Right renal cortex interstitium (tissue), 3 donors: ENCODE measurements around the gene PRR15L. TPM values are rescaled to one million over a fixed set of nuclear protein-coding genes. Genes with fewer than 3 reads are reported as not detected.

Experiments used
- DNase-seq, 3 donors: peaks; one replicate each; pipeline ENCODE4 v3.0.0-alpha.2; 2013; ENCODE audit warnings: low read depth in 3 of 3, low spot score in 2 of 3
- polyA plus RNA-seq, 3 donors: library from polyadenylated mRNA; unstranded; fragments of 120-200 nt; gene quantifications; one replicate each; pipeline ENCODE4 v1.2.1, GENCODE V29; 2013; ENCODE audit not compliant: insufficient read length in 3 of 3

PRR15L gene
- polyA plus RNA-seq, 3 donors: 22.6 to 25.9 (median 24.6) TPM

DNA sequence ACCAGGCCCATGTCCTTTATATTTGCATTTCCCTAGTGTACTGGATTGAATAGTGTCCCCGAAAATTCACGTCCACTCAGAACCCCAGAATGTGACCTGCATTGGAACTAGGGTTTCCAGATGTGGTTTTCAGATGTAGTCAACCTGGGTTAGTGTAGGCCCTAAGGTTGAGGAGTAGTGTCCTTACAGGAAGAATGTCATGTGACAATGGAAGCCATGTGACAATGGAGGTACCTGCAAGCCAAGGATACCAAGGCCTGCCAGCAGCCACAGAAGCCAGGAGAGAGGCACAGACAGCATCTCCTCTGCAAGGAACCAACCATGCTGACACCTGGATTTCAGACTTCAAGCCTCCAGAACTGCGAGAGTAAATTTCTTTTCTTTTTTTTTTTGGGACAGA is 5.2 kb upstream of the PRR15L start:
- no peak for DNase-seq

- DNase-seq: no peak
Observed at GRCh38 chr17:47961406-47961805, 3.7 kb upstream of the PRR15L start.

- no peak for DNase-seq
Observed at GRCh38 chr17:47959825-47960655, 2.4 kb upstream of the PRR15L start.

- no peak for DNase-seq
Observed at GRCh38 chr17:47956791-47957590, 692 bp downstream of the PRR15L start.

- no peak for DNase-seq
Observed at GRCh38 chr17:47955497-47956461, 1.9 kb downstream of the PRR15L start.

GRCh38 chr17:47953909-47954308 is 3.8 kb downstream of the PRR15L start:
- no peak for DNase-seq

GRCh38 chr17:47952171-47953021 is 5.3 kb downstream of the PRR15L start:
- DNase-seq: no peak

GRCh38 chr17:47950448-47950847 is 7.2 kb downstream of the PRR15L start:
- DNase-seq: no peak

DNA sequence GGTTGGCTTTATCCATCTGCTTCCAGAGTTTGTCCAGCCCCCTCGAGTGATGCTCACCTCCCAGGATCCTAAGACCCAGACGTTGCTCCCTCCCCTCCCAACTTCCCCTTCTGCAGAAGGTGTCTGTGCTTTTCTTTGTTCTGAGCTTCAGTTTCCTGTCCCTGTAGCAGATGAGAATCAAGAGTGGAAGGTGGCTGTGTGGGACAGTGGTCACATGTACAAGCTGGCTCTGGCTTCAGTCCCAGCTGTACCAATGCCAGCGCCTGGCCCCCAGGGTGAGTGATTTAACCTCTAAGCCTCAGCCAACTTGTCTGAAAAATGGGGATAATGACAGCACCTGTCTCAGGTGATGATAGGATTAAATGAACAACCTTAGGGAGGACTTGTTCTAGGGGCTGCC is 7.7 kb downstream of the PRR15L start:
- no peak for DNase-seq

- DNase-seq: no peak
Observed at GRCh38 chr17:47949197-47949759, 8.4 kb downstream of the PRR15L start.

DNA sequence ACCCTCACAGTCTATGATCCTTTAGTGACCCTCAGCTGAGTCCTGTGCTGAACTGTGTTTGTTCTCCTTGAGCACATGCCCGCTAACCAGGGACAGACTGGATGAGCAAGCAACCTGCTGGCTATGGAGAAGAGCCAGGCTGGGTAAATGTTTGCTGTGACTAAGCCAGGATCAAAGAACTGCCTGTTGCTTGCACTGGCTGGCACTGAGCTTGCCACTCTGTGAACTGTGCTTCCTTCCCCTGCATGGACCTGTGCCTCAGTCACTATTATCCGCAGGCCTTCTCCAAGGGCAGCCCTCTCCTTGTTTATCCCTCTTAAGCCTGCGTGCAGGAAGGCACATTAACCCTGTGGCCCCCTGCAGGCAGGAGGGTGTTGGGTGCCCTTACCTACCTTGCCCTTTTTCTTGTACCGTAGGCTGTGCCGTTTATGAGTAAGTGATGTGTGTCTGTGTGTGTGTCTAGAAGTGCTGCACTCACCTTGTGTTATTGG is 8.9 kb downstream of the PRR15L start:
- DNase-seq: no peak

GRCh38 chr17:47946929-47947397 is 10.7 kb downstream of the PRR15L start:
- no peak for DNase-seq

DNA sequence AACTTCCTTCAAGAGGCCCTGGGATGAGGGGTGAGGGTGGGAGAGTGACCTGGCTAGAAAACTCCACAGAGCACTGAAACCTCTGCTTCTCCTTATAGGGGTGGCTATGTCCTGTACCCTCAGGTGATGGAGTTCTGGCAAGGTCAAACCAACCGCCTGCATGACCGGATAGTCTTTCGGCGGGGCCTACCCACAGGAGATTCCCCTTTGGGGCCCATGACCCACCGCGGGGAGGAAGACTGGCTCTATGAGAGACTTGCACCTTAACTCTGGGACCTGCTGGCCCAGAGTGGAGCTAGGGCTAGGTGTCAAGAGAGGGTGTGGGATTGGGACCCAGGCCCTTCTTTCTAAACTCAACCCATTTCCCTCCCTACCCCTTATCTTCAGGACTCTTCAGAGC is 11.2 kb downstream of the PRR15L start:
- DNase-seq: no peak

- no peak for DNase-seq
Observed at GRCh38 chr17:47945529-47946508, 11.9 kb downstream of the PRR15L start.

GRCh38 chr17:47945080-47945479 is 12.6 kb downstream of the PRR15L start:
- DNase-seq: no peak

DNA sequence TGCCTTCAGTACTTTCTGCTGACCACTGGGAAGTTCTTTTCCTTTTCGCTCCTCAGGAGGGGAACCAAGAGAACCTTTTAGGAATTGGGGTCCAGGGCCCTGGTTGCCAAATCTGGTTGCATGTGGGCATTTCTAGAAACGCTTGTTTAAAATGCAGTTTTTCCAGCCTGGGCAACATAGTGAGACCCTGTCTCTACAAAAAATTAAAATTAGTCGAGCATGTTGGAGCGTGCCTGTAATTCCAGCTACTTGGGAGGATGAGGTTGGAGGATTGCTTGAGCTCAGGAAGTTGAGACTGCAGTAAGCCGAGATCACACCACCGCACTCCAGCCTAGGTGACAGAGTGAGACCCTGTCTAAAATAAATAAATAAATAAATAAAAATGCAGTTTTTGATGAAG is 15.1 kb downstream of the PRR15L start:
- no peak for DNase-seq

DNA sequence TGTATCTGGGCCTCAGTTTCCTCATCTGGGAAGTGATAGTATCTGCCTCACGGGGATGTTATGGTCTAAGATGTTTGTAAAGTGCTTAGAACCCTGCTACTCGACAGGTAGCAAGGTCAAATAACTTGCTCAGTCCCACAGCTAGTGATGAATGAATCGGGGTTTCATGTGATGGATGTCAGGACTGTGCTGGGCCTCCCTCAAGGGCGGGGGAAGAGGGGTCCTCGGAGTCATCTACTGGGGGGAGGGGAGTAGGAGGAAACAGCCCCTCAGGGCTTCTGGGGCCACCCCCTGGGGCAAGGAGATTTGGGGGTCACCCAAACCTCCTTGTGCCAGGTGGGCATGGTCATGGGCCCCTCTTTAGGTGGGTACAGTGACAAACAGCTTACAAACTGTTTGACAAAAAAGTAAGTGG is 15.6 kb downstream of the PRR15L start:
- DNase-seq: no peak
